BJ (cell line): Measurements from ENCODE around the gene SUPT4H1. TPM values are rescaled to one million over a fixed set of nuclear protein-coding genes. Genes with fewer than 3 reads are reported as not detected.
A peak's percentile ranks its signal among the peaks of the same experiment; 100 is the strongest.

ENCODE experiments used
- CTCF ChIA-PET: fragments of 350-600 bp; formaldehyde crosslinking; extraction: SDS; loops from one replicate; lab custom pipeline; 2021; ENCODE audit warnings: antibody characterized with exemption, inconsistent platforms; lab: Yijun Ruan, JAX
- POLR2A ChIA-PET: fragments of 300-600 bp; sonication (Branson Sonifier 250); formaldehyde crosslinking; extraction: SDS; loops from one replicate; lab custom pipeline; 2021; ENCODE audit warnings: antibody characterized with exemption; lab: Charles Lee
- DNase-seq: peaks from one replicate; pipeline ENCODE4 v3.0.0-alpha.2; 2011; ENCODE audit warnings: low read depth
- H3K27me3 ChIP-seq: 2 replicates; pipeline ENCODE4 v1.6.0; 2011; ENCODE audit warnings: low read length; ENCODE audit not compliant: control insufficient read depth, insufficient read depth
- H3K36me3 ChIP-seq: 2 replicates; pipeline ENCODE4 v1.5.1; 2011; ENCODE audit warnings: low read length; ENCODE audit not compliant: control insufficient read depth, insufficient read depth
- H3K4me3 ChIP-seq: 2 replicates; pipeline ENCODE4 v1.5.1; 2011; ENCODE audit warnings: low read depth, mild to moderate bottlenecking, control low read depth, low read length
- polyA plus RNA-seq: library from polyadenylated mRNA; depleted of rRNA; stranded (reverse); fragments of >200 nt; gene quantifications from 2 replicates; pipeline ENCODE4 v1.2.3, GENCODE V29; 2011
- TF ChIP-seq, protein P1 (sequence below): IDR thresholded peaks from 2 replicates; pipeline ENCODE4 v1.5.1; 2011; ENCODE audit warnings: low read depth, mild to moderate bottlenecking, control low read depth, inconsistent platforms, low read length, moderate library complexity; ENCODE audit not compliant: insufficient read depth

The SUPT4H1 gene
- polyA plus RNA-seq, 1 experiment, result 145 TPM

DNA sequence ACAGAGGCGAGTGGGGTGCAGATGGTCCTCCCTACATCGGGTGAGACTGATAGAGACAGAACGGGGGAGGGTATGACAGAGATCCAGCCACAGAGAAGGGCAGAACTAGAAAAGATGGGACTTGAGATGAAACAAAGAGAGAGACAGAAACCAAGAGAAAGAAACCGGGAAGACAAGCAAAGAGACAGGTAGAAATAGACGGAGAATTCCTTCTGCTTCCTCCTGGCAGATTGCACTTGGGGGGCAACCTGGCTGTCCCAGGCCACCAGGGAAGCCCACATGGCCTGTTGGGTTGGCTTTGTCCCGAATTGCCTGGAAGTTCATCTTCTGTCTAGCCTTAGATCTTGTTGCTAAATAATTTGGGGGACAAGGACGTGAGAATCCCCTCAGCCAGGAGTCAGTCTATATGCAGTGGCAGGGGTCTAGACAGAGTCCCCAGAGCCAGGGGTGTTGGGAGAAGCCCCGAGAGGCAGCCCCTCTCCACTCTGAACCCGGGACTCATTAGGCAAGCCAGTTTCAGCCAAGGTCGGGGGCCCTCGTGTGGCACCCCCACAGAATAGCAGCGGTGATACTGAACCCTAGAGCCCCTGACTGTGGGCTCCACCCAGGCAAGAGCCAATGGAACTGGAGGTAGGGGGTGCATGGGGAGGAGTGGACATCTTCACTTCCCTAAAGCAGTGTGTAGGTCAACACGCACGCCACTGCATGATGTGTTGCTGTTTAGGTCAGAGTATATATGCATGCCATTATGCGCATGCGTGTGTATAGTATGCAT is 22.8 kb downstream of the SUPT4H1 start:
- no peak for DNase-seq
- ChIA-PET CTCF (no interaction called here), POLR2A (no interaction called here)
- H3K36me3 ChIP-seq, result no peaks in the 10 kb centered on the region
- no peak overlapping the region for H3K4me3 ChIP-seq
- no peaks in the 10 kb centered on the region for H3K27me3 ChIP-seq
- TF ChIP-seq, protein P1, sequence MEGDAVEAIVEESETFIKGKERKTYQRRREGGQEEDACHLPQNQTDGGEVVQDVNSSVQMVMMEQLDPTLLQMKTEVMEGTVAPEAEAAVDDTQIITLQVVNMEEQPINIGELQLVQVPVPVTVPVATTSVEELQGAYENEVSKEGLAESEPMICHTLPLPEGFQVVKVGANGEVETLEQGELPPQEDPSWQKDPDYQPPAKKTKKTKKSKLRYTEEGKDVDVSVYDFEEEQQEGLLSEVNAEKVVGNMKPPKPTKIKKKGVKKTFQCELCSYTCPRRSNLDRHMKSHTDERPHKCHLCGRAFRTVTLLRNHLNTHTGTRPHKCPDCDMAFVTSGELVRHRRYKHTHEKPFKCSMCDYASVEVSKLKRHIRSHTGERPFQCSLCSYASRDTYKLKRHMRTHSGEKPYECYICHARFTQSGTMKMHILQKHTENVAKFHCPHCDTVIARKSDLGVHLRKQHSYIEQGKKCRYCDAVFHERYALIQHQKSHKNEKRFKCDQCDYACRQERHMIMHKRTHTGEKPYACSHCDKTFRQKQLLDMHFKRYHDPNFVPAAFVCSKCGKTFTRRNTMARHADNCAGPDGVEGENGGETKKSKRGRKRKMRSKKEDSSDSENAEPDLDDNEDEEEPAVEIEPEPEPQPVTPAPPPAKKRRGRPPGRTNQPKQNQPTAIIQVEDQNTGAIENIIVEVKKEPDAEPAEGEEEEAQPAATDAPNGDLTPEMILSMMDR, result peak; percentile 36; the same call in 1 of the 2 replicates

DNA sequence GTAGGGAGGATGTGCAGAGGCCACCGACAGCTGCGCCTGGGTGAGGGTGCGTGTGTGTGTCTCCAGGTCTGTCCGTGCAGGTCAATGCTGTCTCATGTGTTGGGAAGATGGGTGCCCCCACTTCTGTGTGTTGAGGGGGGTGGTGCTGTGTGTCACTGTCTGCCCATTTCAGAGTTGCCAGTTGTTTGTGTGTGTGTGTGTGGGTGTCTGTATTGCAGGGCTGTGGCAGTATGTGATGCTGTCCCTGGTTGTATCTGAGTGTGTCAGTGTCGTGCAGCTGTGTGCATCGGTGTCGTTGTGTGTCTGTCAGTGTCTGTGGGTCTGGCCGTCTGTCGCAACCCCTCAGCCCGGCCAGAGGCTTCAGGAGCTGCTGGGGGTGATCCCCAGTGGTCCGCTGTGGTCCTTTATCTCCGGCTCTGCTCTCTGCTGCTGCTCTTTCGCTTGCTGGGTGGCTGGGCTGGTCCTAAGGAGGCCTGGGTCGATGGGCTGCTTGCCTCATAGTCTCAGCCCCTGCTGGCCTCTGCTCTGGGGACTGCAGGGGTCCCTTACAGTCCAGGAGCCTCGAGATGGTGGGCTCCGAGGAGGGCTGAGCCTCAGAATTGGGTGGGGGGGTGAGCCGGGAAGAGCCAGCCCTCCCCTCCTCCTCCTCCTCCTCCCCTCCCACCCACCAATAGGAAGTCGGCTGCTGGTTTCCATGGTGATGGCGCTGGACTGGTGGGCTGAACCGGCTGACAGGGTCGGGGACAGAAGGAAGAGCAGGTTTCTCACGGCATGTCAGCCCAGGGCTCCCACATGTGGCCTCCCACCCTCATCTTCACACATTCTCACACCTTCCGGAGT is 23.6 kb downstream of the SUPT4H1 start, which contains the start of gene TSPOAP1:
Gene TSPOAP1, minus strand, starts transcription at position 601 of the 840 bp plus-strand sequence. CDS start 875 bp downstream, outside the sequence.
- TF ChIP-seq, protein P1, result no peak
- Histone ChIP-seq H3K4me3 (no peak within 1 kb of the TSS), H3K36me3 (no peaks in the 10 kb centered on the region), H3K27me3 (no peaks in the 10 kb centered on the region)
- ChIA-PET CTCF (interaction anchor here (0.5 to 4.0 kb wide), 4 partner anchors 9 to 165 kb away, joined by 3 to 21 read pairs (median 5); no protein-coding TSS in a partner anchor), POLR2A (no interaction called here)
- no peak for DNase-seq

DNA sequence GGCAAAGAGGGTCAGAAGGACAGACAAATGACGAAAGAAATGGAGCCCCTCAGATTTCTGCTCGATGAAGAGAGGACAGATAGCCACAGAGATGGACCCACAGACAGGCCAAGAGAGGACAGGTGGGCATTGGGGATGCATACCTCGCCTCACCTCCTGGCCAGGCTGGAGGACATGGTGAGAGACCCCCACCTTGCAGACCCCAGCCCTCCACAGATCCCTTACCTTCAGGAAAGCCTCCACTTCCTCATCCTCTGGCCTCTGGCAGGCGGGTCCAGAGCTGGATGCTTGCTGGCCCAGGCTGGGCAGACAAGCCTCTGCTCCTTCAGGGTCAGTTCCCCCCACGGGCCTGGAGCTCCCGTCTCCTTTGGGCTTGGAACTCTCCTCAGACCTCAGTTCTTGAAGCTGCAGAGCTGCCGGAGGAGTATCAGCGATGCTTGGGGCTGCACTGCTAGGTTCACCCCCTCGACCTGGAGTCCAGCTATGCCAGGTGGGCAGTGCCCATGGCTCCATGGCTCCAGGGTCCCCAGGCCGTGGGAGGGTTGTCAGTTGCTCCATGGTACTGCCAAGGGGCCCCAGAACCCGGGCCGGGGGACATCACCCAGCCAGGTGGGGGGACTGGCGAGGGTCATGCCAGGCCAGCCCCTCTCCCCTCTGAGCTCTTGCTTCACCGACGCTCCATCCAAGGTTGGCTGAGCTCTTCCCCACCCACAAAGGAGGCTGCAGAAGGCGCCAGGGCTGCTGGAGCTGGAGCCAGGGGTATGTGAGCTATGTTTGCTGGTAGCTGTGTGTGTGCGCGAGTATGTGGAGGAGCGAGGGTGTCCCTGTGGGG is 24.4 kb downstream of the SUPT4H1 start:
- Histone ChIP-seq H3K27me3 (no peaks in the 10 kb centered on the region), H3K4me3 (no peak overlapping the region), H3K36me3 (no peaks in the 10 kb centered on the region)
- DNase-seq, result no peak
- TF ChIP-seq, protein P1, result no peak
- POLR2A ChIA-PET, result no interaction called here
- CTCF ChIA-PET, result interaction anchor here (0.5 to 4.0 kb wide), 5 partner anchors 10 to 166 kb away, joined by 3 to 21 read pairs (median 3); no protein-coding TSS in a partner anchor

DNA sequence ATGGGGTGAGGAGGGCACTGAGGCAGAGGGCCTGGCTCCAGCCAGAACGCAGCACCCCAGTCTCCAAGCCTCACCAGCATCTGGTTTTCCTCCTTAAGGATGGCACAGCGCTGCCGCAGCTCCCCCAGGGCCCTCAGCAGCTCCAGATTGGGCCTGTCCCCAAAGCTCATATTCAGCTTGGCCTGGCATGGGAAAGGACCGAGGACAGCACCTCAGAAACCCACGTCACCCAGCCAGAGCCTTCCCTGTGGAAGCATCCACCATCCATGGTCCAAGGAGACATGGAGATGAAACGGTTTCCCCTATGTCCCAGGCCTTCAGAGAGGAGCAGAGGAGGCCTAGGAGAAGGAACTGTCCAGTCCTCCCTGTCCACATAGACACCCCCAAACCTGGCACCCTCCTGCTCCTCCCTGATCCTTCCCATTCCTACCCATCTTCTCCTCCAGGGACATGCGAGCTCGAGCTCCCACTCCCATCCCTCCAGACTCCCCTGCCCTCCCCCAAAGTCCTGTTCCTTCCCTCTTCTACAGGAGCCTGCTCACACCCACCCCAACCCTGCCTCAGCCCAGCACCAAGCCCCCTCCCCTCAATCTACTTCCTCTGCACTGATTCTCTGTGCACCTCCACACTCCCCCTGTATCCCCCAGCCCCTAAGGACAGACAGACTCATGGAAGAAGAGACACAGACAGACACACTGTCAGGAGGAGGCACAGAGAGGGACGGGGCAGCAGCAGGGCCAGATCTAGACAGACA is 25.2 kb downstream of the SUPT4H1 start:
- Histone ChIP-seq H3K4me3 (no peak overlapping the region), H3K27me3 (no peaks in the 10 kb centered on the region), H3K36me3 (no peaks in the 10 kb centered on the region)
- TF ChIP-seq, protein P1, result no peak
- ChIA-PET POLR2A (interaction anchor here (1.2 kb wide), 1 partner anchor 26 kb away, joined by 3 read pairs; the partner anchor contains the start of gene SUPT4H1), CTCF (interaction anchor here (0.9 to 4.0 kb wide), 5 partner anchors 10 to 121 kb away, joined by 3 to 21 read pairs (median 6); partner anchors contain the start of gene RNF43)
- DNase-seq, result no peak
